Right atrium auricular region (tissue), 2 donors: ENCODE measurements around the gene MARCKSL1. TPM values are rescaled to one million over a fixed set of nuclear protein-coding genes. Genes with fewer than 3 reads are reported as not detected.
"Not testable (repeated sequence)": the region's sequence is repeated elsewhere in the genome, so short reads cannot be mapped to it uniquely, and the experiment has no call there.

ENCODE experiments used
- DNase-seq: peaks from one replicate; pipeline ENCODE4 v3.0.0-alpha.2; 2019; ENCODE audit warnings: low spot score
- H3K27ac ChIP-seq, 2 donors: fragments of 200-600 bp; sonication (generic); 1 replicate in 1 of 2; 2 replicates in 1 of 2; pipeline ENCODE4 v1.5.1; 2016 to 2019
- H3K27me3 ChIP-seq, 2 donors: fragments of 200-600 bp; sonication (generic); one replicate each; pipeline versions ENCODE4 v1.5.1 to v1.6.0; 2017 to 2019
- H3K36me3 ChIP-seq: fragments of 200-600 bp; sonication (generic); one replicate; pipeline ENCODE4 v1.5.1; 2016
- H3K4me1 ChIP-seq, 2 donors: fragments of 200-600 bp; sonication (generic); one replicate each; pipeline versions ENCODE4 v1.5.1 to v1.6.0; 2017 to 2019
- H3K4me3 ChIP-seq, 2 donors: fragments of 200-600 bp; sonication (generic); 1 replicate in 1 of 2; 2 replicates in 1 of 2; pipeline ENCODE4 v1.5.1; 2017 to 2019; ENCODE audit warnings: mild to moderate bottlenecking in 1 of 2, moderate library complexity in 1 of 2
- H3K9me3 ChIP-seq, 2 donors: fragments of 200-600 bp; sonication (generic); one replicate each; pipeline ENCODE4 v1.5.1; 2019
- total RNA-seq, 2 donors: library from RNA; depleted of rRNA; stranded (reverse); fragments of >200 nt; gene quantifications; one replicate each; pipeline ENCODE4 v1.1.0, GENCODE V29; 2016
- TF ChIP-seq, protein P1 (sequence below), 2 donors: fragments of 200-600 bp; sonication (generic); IDR thresholded peaks; one replicate each; pipeline ENCODE4 v1.5.1; 2019; ENCODE audit warnings: antibody characterized with exemption in 2 of 2

The MARCKSL1 gene
- total RNA-seq, 2 donors from 2014 or later = 9.5 to 34.5 TPM

DNA sequence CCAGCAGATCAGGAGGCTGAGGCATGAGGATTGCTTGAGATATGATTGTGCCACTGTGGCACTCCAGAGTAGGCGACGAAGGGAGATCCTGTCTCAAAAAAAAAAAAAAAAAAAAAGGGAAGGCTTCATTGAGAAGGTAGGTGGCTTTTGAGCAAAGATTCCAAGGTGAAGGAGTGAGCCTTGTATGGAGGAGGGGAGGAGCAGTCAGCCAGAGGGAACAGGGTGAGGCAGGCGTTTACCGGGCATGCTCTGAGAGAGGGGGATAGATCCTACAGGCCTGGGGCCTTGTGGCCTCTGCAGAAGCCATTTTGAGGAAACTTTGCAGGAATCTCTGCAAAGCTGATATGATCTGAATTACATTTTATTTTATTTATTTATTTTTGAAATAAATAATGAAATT is 49.3 kb downstream of the MARCKSL1 start:
- no peak overlapping the region for H3K27ac ChIP-seq
- no peaks in the 10 kb centered on the region for H3K9me3 ChIP-seq
- no peak overlapping the region for H3K4me3 ChIP-seq
- H3K27me3 ChIP-seq = no peaks in the 10 kb centered on the region
- TF ChIP-seq, protein P1, sequence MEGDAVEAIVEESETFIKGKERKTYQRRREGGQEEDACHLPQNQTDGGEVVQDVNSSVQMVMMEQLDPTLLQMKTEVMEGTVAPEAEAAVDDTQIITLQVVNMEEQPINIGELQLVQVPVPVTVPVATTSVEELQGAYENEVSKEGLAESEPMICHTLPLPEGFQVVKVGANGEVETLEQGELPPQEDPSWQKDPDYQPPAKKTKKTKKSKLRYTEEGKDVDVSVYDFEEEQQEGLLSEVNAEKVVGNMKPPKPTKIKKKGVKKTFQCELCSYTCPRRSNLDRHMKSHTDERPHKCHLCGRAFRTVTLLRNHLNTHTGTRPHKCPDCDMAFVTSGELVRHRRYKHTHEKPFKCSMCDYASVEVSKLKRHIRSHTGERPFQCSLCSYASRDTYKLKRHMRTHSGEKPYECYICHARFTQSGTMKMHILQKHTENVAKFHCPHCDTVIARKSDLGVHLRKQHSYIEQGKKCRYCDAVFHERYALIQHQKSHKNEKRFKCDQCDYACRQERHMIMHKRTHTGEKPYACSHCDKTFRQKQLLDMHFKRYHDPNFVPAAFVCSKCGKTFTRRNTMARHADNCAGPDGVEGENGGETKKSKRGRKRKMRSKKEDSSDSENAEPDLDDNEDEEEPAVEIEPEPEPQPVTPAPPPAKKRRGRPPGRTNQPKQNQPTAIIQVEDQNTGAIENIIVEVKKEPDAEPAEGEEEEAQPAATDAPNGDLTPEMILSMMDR (IDR thresholded peaks at IDR 0.05) = no peak
- no peak for DNase-seq
- no peaks in the 10 kb centered on the region for H3K36me3 ChIP-seq
- H3K4me1 ChIP-seq = peaks cover 0 to 4% of the 10 kb centered on the region in 2 donors

DNA sequence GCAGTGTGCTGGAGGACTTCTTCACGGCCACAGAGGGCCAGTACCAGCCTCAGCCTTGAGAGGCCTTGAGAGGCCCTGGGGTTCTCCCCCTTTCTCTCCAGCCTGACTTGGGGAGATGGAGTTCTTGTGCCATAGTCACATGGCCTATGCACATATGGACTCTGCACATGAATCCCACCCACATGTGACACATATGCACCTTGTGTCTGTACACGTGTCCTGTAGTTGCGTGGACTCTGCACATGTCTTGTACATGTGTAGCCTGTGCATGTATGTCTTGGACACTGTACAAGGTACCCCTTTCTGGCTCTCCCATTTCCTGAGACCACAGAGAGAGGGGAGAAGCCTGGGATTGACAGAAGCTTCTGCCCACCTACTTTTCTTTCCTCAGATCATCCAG is 50.4 kb downstream of the MARCKSL1 start:
- DNase-seq = no peak
- no peaks in the 10 kb centered on the region for H3K9me3 ChIP-seq
- no peaks in the 10 kb centered on the region for H3K36me3 ChIP-seq
- H3K4me3 ChIP-seq = no peak overlapping the region
- TF ChIP-seq, protein P1 (IDR thresholded peaks at IDR 0.05) = no peak
- H3K4me1 ChIP-seq = no peaks in the 10 kb centered on the region
- H3K27ac ChIP-seq = no peak overlapping the region
- H3K27me3 ChIP-seq = no peaks in the 10 kb centered on the region

DNA sequence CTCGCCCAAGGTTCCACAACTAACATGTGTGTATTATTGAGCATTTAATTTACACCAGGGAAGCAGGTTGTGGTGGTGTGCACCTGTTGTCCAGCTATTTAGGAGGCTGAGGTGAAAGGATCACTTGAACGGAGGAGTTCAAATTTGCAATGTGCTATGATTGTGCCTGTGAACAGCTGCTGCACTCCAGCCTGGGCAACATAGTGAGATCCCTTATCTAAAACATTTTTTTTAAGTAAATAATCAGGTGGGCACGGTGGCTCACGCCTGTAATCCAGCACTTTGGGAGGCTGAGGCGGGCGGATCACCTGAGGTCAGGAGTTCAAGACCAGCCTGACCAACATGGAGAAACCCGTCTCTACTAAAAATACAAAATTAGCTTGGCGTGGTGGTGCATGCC is 51.3 kb downstream of the MARCKSL1 start:
- H3K4me3 ChIP-seq, H3K4me1 ChIP-seq: not testable (repeated sequence)

More for the DNA sequence above, 51.3 kb downstream of the MARCKSL1 start:
- not testable (repeated sequence) for H3K27me3 ChIP-seq, DNase-seq, H3K27ac ChIP-seq, H3K9me3 ChIP-seq, H3K36me3 ChIP-seq

Other genes starting within 250 kb of the MARCKSL1 start
- 10 to 100 TPM; 47.3 to 54.6 TPM for gene KPNA6, start 228.2 kb downstream of the MARCKSL1 start, total RNA-seq
- gene TXLNA, start 156.6 kb downstream of the MARCKSL1 start, total RNA-seq = 10 to 100 TPM; 16.1 to 29.4 TPM
- gene CCDC28B, start 135.6 kb downstream of the MARCKSL1 start, total RNA-seq = 10 to 100 TPM in 1 of 2 donors, 1 to 10 TPM in 1; 9.5 to 11.2 TPM
- 1 to 10 TPM in 1 of 2 donors, under 1 TPM in 1; 0.48 to 1.3 TPM for gene IQCC, start 130.6 kb downstream of the MARCKSL1 start, total RNA-seq
- gene DCDC2B, start 127.1 kb downstream of the MARCKSL1 start, total RNA-seq = not detected
- 1 to 10 TPM; 8.1 to 8.9 TPM for gene TMEM234, start 113.9 kb downstream of the MARCKSL1 start, total RNA-seq
- gene EIF3I, start 113.8 kb downstream of the MARCKSL1 start, total RNA-seq = 100 to 1,000 TPM; 123 to 131 TPM
- gene FAM167B, start 89.0 kb downstream of the MARCKSL1 start, total RNA-seq = 1 to 10 TPM; 2.1 to 6.4 TPM
- under 1 TPM; 0.74 to 0.98 TPM for gene LCK, start 85.0 kb downstream of the MARCKSL1 start, total RNA-seq
- gene HDAC1, start 44.1 kb downstream of the MARCKSL1 start, total RNA-seq = 10 to 100 TPM; 21.8 to 28.0 TPM
- 1 to 10 TPM in 1 of 2 donors, under 1 TPM in 1; 0.89 to 7.5 TPM for gene FAM229A, start 26.3 kb upstream of the MARCKSL1 start, total RNA-seq
- gene TSSK3, start 26.3 kb upstream of the MARCKSL1 start, total RNA-seq = under 1 TPM; 0.63 to 0.70 TPM
- gene BSDC1, start 58.2 kb upstream of the MARCKSL1 start, total RNA-seq = 10 to 100 TPM; 47.1 to 49.7 TPM
- gene ZBTB8B, start 128.8 kb upstream of the MARCKSL1 start, total RNA-seq = under 1 TPM in 1 of 2 donors, not detected in 1; 0.04 TPM
- 1 to 10 TPM; 3.3 to 4.8 TPM for gene ZBTB8A, start 203.2 kb upstream of the MARCKSL1 start, total RNA-seq